Nephron (organoid): Measurements from ENCODE around the gene DTNBP1.

ENCODE experiments used
- H3K27ac Mint-ChIP-seq, 3 experiments: 2 replicates each; pipeline ENCODE4 v1.8.0; 2020; ENCODE audit warnings: mixed read lengths in 3 of 3, mild to moderate bottlenecking in 2 of 3, moderate library complexity in 1 of 3
- H3K27me3 Mint-ChIP-seq: 2 replicates; pipeline ENCODE4 v1.8.0; 2021; ENCODE audit warnings: low read depth, mild to moderate bottlenecking, moderate library complexity, mixed read lengths
- H3K36me3 Mint-ChIP-seq: 2 replicates; pipeline ENCODE4 v1.8.0; 2020; ENCODE audit warnings: low read depth, mixed read lengths
- H3K4me1 Mint-ChIP-seq: 2 replicates; pipeline ENCODE4 v1.8.0; 2020; ENCODE audit warnings: mixed read lengths
- H3K4me3 Mint-ChIP-seq, 3 experiments: 2 replicates each; pipeline ENCODE4 v1.8.0; 2020; ENCODE audit warnings: mild to moderate bottlenecking in 3 of 3, mixed read lengths in 3 of 3, moderate library complexity in 2 of 3
- H3K9me3 Mint-ChIP-seq: 2 replicates; pipeline ENCODE4 v1.8.0; 2020; ENCODE audit warnings: mixed read lengths
- TF ChIP-seq, protein P1 (sequence below), 3 experiments: fragments of 200-600 bp; sonication (generic); IDR thresholded peaks; one replicate each; pipeline ENCODE4 v1.5.0; 2021; ENCODE audit warnings: antibody characterized with exemption in 3 of 3; ENCODE audit not compliant: unreplicated experiment in 3 of 3

The DTNBP1 gene

DNA sequence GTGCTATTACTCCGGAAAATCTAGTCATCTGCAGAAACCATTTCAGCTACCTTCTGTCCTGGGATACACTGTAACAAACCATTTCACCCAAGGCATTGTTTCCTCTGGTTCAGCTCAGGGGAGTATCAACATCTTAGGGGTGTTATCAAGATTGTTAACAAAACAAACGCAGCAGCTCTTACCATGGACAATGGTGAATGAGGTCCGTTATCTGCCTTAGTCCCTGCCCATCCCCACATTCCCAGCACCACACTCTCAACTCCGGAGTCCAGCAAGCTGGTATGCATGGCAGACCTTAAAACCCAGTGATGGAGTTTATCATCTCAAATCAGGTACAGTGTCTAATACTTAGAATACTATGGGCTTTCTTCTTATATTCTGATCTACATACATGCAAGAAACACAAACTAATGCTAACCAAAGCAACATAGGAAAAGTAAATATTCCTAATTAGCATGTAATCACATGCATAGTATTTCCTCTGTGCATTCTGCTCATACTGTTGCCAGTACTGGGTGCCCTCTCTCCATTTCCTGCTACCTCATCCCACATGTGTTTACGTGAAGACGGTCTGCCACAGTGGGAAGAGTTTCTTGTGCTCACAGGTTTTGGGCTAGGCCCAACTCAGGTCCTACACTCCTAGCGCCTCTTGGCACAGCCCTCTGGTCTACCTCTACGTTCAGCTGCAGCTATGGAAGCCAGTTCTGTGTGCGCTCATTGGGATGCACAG, 123.9 kb downstream of the DTNBP1 start:
- Mint-ChIP-seq H3K4me3 (no peak overlapping the region), H3K9me3 (peaks cover 8% of the 10 kb centered on the region), H3K27ac (peak overlapping the region in 1 of 3 experiments; percentile 17), H3K36me3 (peaks cover 10% of the 10 kb centered on the region), H3K4me1 (peaks cover 13% of the 10 kb centered on the region), H3K27me3 (no peaks in the 10 kb centered on the region)
- TF ChIP-seq, protein P1, sequence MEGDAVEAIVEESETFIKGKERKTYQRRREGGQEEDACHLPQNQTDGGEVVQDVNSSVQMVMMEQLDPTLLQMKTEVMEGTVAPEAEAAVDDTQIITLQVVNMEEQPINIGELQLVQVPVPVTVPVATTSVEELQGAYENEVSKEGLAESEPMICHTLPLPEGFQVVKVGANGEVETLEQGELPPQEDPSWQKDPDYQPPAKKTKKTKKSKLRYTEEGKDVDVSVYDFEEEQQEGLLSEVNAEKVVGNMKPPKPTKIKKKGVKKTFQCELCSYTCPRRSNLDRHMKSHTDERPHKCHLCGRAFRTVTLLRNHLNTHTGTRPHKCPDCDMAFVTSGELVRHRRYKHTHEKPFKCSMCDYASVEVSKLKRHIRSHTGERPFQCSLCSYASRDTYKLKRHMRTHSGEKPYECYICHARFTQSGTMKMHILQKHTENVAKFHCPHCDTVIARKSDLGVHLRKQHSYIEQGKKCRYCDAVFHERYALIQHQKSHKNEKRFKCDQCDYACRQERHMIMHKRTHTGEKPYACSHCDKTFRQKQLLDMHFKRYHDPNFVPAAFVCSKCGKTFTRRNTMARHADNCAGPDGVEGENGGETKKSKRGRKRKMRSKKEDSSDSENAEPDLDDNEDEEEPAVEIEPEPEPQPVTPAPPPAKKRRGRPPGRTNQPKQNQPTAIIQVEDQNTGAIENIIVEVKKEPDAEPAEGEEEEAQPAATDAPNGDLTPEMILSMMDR (IDR thresholded peaks at IDR 0.05; ENCODE audit: unreplicated experiment in 3 of 3): no peak

DNA sequence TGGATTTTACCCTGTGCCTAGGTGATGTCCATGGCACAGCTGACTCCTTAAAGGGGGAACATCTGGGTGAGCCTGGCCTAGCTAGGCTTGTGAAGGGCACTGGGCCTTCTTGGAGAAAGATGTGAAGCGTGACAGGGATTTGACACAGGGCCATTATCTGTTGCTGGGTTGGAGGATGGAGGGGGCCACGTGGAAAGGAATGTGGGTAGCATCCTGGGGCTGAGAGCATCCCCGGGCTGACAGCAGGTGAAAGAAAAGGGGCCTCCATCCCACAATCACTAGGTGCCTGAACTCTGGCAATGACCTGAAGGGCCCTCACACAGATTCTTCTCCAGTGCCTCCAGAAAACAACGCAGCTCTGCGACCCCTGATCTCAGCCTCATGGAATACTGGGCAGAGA, 124.7 kb downstream of the DTNBP1 start:
- Mint-ChIP-seq H3K27ac (no peak overlapping the region), H3K4me1 (peaks cover 13% of the 10 kb centered on the region), H3K4me3 (no peak overlapping the region), H3K9me3 (peaks cover 8% of the 10 kb centered on the region), H3K27me3 (no peaks in the 10 kb centered on the region), H3K36me3 (peaks cover 10% of the 10 kb centered on the region)
- TF ChIP-seq, protein P1 (IDR thresholded peaks at IDR 0.05; ENCODE audit: unreplicated experiment in 3 of 3): no peak

DNA sequence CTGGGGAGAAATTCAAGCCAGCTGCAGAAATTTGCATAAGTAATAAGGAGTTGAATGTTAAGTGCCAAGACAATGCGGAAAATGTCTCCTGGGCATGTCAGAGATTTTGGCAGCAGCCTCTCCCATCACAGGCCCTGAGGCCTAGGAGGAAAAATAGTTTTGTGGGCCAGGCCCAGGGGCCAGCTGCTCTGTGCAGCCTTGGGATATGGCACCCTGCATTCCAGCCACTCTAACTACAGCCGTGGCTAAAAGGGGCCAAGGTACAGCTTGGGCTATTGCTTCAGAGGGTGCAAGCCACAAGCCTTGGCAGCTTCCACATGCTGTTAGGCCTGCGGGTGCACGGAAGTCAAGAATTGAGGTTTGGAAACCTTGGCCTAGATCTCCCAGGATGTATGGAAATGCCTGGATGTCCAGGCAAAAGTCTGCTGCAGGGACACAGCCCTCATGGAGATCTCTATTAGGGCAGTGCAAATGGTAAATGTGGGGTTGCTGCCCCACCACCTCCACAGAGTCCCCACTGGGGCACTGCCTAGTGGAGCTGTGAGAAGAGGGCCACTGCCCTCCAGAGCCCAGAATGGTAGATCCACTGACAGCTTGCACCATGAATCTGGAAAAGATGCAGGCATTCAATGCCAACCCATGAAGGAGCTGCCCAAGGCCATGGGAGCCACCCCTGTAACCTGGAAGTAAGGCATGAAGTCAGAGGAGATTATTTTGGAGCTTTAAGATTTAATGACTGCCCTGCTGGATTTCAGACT, 126.5 kb downstream of the DTNBP1 start:
- no peaks in the 10 kb centered on the region for H3K27me3 Mint-ChIP-seq
- TF ChIP-seq, protein P1 (IDR thresholded peaks at IDR 0.05; ENCODE audit: unreplicated experiment in 3 of 3): no peak
- H3K9me3 Mint-ChIP-seq: peaks cover 8% of the 10 kb centered on the region
- H3K36me3 Mint-ChIP-seq: peaks cover 16% of the 10 kb centered on the region
- H3K27ac Mint-ChIP-seq: no peak overlapping the region
- H3K4me3 Mint-ChIP-seq: no peak overlapping the region
- peaks cover 13% of the 10 kb centered on the region for H3K4me1 Mint-ChIP-seq

DNA sequence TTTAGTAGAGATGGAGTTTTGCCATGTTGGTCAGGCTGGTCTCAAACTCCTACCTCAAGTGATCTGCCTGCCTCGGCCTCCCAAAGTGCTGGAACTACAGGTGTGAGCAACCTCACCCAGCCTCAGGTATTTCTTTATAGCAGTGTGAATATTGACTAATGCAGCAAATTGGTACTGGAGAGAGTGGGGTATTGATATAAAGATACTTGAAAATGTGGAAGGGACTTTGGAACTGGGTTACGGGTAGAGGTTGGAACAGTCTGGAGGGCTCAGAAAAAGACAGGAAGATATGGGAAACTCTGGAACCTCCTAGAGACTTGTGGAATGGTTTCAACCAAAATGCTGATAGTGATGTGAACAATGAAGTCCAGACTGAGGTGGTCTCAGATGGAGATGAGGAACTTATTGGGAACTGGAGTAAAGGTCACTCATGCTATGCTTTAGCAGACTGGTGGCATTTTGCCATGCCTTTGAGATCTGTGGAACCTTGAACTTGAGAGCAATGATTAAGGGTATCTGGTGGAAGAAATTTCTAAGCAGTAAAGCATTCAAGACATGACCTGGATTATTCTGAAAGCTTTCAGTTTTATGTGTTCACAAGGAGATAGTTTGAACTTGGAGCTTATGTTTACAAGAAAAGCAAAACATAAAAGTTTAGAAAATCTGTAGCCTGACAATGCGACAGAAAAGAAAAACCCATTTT, 127.2 kb downstream of the DTNBP1 start:
- H3K27me3 Mint-ChIP-seq: no peaks in the 10 kb centered on the region
- peaks cover 8% of the 10 kb centered on the region for H3K9me3 Mint-ChIP-seq
- peaks cover 23% of the 10 kb centered on the region for H3K36me3 Mint-ChIP-seq
- no peak overlapping the region for H3K4me3 Mint-ChIP-seq
- TF ChIP-seq, protein P1 (IDR thresholded peaks at IDR 0.05; ENCODE audit: unreplicated experiment in 3 of 3): no peak
- peaks cover 13% of the 10 kb centered on the region for H3K4me1 Mint-ChIP-seq
- no peak overlapping the region for H3K27ac Mint-ChIP-seq

DNA sequence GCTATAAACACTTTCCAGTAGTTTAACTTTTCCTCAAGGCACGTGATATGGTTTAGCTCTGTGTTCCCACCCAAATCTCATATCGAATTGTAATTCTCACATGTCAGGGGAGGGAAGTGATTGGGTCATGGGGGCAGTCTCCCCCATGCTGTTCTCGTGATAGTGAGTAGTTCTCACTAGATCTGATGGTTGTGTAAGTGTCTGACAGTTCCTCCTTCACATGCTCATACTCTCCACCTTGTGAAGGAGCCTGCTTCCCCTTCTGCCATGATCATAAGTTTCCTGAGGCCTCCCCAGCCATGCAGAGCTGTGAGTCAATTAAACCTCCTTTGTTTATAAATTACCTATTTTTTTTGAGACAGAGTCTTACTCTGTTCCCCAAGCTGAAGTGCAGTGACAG, 127.9 kb downstream of the DTNBP1 start:
- peaks cover 8% of the 10 kb centered on the region for H3K9me3 Mint-ChIP-seq

More for the DNA sequence above, 127.9 kb downstream of the DTNBP1 start:
- Mint-ChIP-seq H3K27ac (no peak overlapping the region), H3K36me3 (peaks cover 28% of the 10 kb centered on the region), H3K4me3 (no peak overlapping the region), H3K4me1 (peaks cover 13% of the 10 kb centered on the region), H3K27me3 (no peaks in the 10 kb centered on the region)
- TF ChIP-seq, protein P1 (IDR thresholded peaks at IDR 0.05; ENCODE audit: unreplicated experiment in 3 of 3): no peak
